Transverse colon (tissue), 4 donors: Measurements from ENCODE around the gene ABHD12. TPM values are rescaled to one million over a fixed set of nuclear protein-coding genes. Genes with fewer than 3 reads are reported as not detected.
"Not testable (repeated sequence)": the region's sequence is repeated elsewhere in the genome, so short reads cannot be mapped to it uniquely, and the experiment has no call there.

Experiments used
- DNase-seq: peaks from one replicate; pipeline ENCODE4 v3.0.0-alpha.2; 2019
- H3K27ac ChIP-seq, 4 donors: fragments of 200-600 bp; sonication (generic); 2 replicates each; pipeline ENCODE4 v1.5.1; 2016 to 2018; ENCODE audit warnings: inconsistent platforms in 4 of 4
- H3K27me3 ChIP-seq: fragments of 200-600 bp; sonication (generic); 2 replicates; pipeline ENCODE4 v1.5.1; 2017; ENCODE audit warnings: inconsistent platforms
- H3K36me3 ChIP-seq, 4 donors: fragments of 200-600 bp; sonication (generic); 2 replicates each; pipeline ENCODE4 v1.5.1; 2017 to 2019; ENCODE audit warnings: inconsistent platforms in 4 of 4
- H3K4me1 ChIP-seq, 4 donors: fragments of 200-600 bp; sonication (generic); 2 replicates each; pipeline ENCODE4 v1.5.1; 2017 to 2020; ENCODE audit warnings: inconsistent platforms in 4 of 4
- H3K4me3 ChIP-seq, 4 donors: fragments of 200-600 bp; sonication (generic); 1 replicate in 1 of 4; 2 replicates in 3 of 4; pipeline versions ENCODE4 v1.5.1 to v1.6.1; 2017 to 2019; ENCODE audit warnings: inconsistent platforms in 4 of 4
- H3K9me3 ChIP-seq, 2 donors: fragments of 200-600 bp; sonication (generic); 2 replicates each; pipeline ENCODE4 v1.5.1; 2017 to 2019; ENCODE audit warnings: inconsistent platforms in 2 of 2
- EP300 ChIP-seq: sonication (generic); formaldehyde crosslinking; IDR thresholded peaks from one replicate; pipeline ENCODE4 v1.6.1; 2017; ENCODE audit warnings: antibody characterized with exemption, low read depth
- POLR2A ChIP-seq: fragments of 450-650 bp; IDR thresholded peaks from one replicate; pipeline ENCODE4 v1.6.1; 2016; ENCODE audit warnings: antibody characterized with exemption, mild to moderate bottlenecking, moderate library complexity
- POLR2AphosphoS5 ChIP-seq, 3 donors: sonication (generic); formaldehyde crosslinking; IDR thresholded peaks; one replicate each; pipeline ENCODE4 v1.6.1; 2016; ENCODE audit warnings: antibody characterized with exemption in 3 of 3
- WGBS, 2 donors: methylation state at CpG; one replicate each; pipeline ENCODE4 v1.1.5; 2018; ENCODE audit warnings: low coverage in 1 of 2; 5-methylcytosine and 5-hydroxymethylcytosine counted together
- in situ Hi-C, 4 donors: fragments of 200-750 bp; cut with MboI; loops; one replicate each; pipeline versions ENCODE4 v1.15.0 to v1.15.1; 2017; ENCODE audit warnings: low sequenced_read_pairs in 3 of 4, low pct_ligation_motif_present in 1 of 4, low pct_unique_long_range_greater_than_20kb in 1 of 4
- intact Hi-C: fragments of 100-400 bp; cut with DNase I; formaldehyde crosslinking; loops from one replicate; pipeline ENCODE4 v1.15.1; 2023; ENCODE audit warnings: low total_unique reads
- total RNA-seq, 4 donors: library from RNA; depleted of rRNA; stranded (reverse); fragments of >200 nt; gene quantifications; one replicate each; pipeline ENCODE4 v1.1.0, GENCODE V29; 2016
- TF ChIP-seq, protein P1 (sequence below), 5 experiments: fragments of 200-600 bp in 3 of 5; fragments of 450-650 bp in 2 of 5; sonication (generic) in 3 of 5; IDR thresholded peaks; 1 replicate in 2 of 5; 2 replicates in 3 of 5; pipeline ENCODE4 v1.5.1; 2016 to 2017; ENCODE audit warnings: antibody characterized with exemption in 5 of 5, inconsistent platforms in 3 of 5, mild to moderate bottlenecking in 2 of 5, moderate library complexity in 1 of 5

The ABHD12 gene
- total RNA-seq, 4 donors from 2014 or later = 67.3 to 103 (median 73.4) TPM

DNA sequence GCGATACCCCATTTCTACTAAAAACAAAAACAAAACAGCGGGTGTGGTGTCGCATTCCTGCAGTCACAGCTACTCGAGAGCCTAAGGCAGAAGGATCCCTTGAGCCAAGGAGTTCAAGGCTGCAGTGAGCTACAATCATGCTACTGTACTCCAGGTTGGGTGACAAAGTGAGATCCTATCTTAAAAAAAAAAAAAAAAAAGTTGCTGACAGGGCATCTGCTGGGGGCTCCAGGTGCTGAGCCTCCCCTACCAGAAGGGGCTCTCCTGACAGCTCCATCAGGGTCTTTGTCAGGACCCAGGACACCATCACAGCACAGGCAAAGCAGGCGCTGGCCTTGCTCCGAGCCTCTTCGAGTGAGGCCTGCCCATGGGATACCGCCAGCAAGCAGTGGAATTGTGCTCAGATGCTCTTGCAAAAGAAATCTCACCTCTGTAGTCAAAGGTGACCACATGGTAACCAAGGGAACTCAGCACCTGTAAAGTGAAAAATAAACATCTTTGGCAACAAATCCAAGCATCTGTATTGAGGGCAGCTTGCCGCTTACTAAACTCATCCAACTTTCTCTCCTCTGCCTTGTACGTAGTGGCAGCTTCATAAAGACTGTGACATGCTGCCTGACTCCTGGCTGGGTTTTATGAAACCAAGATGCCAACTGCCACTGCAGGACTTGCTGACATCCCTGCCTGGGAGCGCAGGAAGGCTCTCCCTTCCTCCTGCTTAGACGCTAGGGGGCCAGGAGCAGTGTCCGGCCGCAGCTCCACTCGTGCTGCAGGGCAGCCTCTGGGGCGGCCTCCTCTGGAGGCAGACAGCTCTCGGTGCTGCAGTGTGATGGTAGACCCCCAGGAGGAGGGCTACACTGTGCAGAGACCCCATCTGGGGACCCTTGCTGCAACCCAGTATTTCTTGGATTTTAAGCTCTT lies 75.9 kb downstream of the ABHD12 start:
- DNase-seq = peak; percentile 3
- in situ Hi-C loops = no loop called here
- H3K4me3 ChIP-seq = no peak overlapping the region
- H3K4me1 ChIP-seq = peaks cover 18 to 31% (median 25%) of the 10 kb centered on the region in 4 donors
- no peak for TF ChIP-seq EP300
- WGBS, 2 donors = 95 to 100% methylated on average over 1 to 17 of the region's 17 CpGs
- no peaks in the 10 kb centered on the region for H3K36me3 ChIP-seq
- H3K9me3 ChIP-seq = no peaks in the 10 kb centered on the region
- H3K27ac ChIP-seq = no peak overlapping the region
- intact Hi-C loops = no loop called here
- no peaks in the 10 kb centered on the region for H3K27me3 ChIP-seq

DNA sequence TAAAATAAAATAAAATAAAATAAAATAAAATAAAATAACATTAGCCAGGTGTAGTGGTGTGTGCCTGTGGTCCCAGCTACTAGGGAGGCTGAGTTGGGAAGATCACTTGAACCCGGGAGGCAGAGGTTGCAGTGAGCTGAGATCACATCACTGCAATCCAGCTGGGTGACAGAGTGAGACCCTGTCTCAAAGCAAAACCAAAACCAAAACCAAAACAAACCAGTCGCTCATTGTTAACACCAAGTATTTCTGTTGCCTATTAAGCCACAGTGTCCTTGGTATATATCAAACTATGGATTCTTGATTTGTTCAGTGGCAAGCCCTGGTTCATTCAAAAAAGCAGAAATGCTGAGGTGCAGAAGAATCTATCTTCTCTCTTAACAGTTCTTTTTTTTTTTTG lies 77.0 kb downstream of the ABHD12 start:
- Histone ChIP-seq H3K27ac (no peak overlapping the region), H3K36me3 (no peaks in the 10 kb centered on the region), H3K27me3 (no peaks in the 10 kb centered on the region), H3K4me1 (peaks cover 22 to 42% (median 34%) of the 10 kb centered on the region in 4 donors), H3K9me3 (no peaks in the 10 kb centered on the region), H3K4me3 (no peak overlapping the region)
- 64 to 65% methylated on average over 2 of the region's 2 CpGs for WGBS, 2 donors
- TF ChIP-seq EP300 = no peak
- TF ChIP-seq, protein P1, sequence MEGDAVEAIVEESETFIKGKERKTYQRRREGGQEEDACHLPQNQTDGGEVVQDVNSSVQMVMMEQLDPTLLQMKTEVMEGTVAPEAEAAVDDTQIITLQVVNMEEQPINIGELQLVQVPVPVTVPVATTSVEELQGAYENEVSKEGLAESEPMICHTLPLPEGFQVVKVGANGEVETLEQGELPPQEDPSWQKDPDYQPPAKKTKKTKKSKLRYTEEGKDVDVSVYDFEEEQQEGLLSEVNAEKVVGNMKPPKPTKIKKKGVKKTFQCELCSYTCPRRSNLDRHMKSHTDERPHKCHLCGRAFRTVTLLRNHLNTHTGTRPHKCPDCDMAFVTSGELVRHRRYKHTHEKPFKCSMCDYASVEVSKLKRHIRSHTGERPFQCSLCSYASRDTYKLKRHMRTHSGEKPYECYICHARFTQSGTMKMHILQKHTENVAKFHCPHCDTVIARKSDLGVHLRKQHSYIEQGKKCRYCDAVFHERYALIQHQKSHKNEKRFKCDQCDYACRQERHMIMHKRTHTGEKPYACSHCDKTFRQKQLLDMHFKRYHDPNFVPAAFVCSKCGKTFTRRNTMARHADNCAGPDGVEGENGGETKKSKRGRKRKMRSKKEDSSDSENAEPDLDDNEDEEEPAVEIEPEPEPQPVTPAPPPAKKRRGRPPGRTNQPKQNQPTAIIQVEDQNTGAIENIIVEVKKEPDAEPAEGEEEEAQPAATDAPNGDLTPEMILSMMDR (IDR thresholded peaks at IDR 0.05) = no peak
- TF ChIP-seq POLR2A = no peak
- TF ChIP-seq POLR2AphosphoS5 (IDR thresholded peaks at IDR 0.05) = no peak
- in situ Hi-C loops = no loop called here
- no peak for DNase-seq
- intact Hi-C loops = no loop called here

DNA sequence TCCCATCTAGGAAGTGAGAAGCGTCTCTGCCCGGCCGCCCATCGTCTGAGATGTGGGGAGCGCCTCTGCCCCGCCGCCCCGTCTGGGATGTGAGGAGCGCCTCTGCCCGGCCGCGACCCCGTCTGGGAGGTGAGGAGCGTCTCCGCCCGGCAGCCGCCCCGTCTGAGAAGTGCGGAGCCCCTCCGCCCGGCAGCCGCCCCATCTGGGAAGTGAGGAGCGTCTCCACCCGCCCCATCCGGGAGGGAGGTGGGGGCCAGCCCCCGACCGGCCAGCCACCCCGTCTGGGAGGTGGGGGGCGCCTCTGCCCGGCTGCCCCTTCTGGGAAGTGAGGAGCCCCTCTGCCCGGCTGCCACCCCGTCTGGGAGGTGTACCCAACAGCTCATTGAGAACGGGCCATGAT lies 77.9 kb downstream of the ABHD12 start:
- WGBS, 2 donors = 86% methylated on average over 7 of the region's 33 CpGs; no CpG with 5 or more reads in 1 of the 2 donors
- H3K27me3 ChIP-seq, H3K27ac ChIP-seq, in situ Hi-C loops, H3K36me3 ChIP-seq, intact Hi-C loops, H3K9me3 ChIP-seq, H3K4me3 ChIP-seq: not testable (repeated sequence)
- peaks cover 22 to 46% (median 32%) of the 10 kb centered on the region in 4 donors for H3K4me1 ChIP-seq
- peak; percentile 4 for DNase-seq

DNA sequence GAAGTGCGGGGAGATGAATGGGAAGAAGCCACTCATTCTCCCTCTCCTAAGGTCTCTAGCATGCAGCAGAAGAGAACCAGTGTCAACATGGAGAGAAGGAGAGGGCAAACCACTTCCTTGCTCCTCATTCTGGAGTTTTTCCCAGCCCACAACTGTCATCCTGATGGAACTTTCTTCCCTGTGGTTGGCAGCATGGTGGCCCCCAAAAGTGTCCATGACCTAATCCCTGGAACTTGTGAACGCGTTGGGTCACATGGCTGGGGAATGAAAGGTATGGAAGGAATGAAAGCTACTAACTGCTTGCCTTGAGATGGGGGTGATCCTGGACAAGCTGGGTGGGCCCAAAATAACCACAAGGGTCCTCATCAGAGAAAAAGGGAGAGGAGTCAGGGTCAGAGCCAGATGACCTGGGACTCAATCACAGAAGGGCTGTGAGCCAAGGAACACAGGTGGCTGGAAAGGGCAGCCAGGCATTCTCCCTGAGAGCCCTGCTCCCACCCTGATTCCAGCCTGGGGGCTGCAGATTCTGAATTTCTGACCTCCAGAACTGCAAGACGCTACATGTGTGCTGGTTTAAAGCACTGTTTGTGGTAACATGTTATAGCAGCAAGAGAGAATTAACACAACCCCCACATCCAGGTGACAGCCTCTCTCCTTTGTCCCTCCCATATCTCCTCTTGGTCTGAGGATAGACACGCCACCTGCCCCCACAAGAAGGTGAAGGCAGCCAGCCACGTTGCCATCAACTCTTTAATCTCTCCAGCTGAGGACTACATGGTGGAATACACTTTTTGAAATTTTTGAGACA lies 79.5 kb downstream of the ABHD12 start:
- Histone ChIP-seq H3K9me3 (no peaks in the 10 kb centered on the region), H3K27ac (peak overlapping the region; percentile 86 to 87 (median 87)), H3K4me1 (peaks cover 22 to 43% (median 29%) of the 10 kb centered on the region in 4 donors), H3K27me3 (no peaks in the 10 kb centered on the region), H3K4me3 (peak overlapping the region in 1 of 4 donors; percentile 25), H3K36me3 (peaks cover 0 to 7% (median 0%) of the 10 kb centered on the region in 4 donors)
- no peak for TF ChIP-seq POLR2AphosphoS5 (IDR thresholded peaks at IDR 0.05)
- no peak for TF ChIP-seq EP300
- no peak for TF ChIP-seq POLR2A
- TF ChIP-seq, protein P1 (IDR thresholded peaks at IDR 0.05) = no peak
- in situ Hi-C loops = no loop called here
- intact Hi-C loops = no loop called here
- peak; percentile 5 for DNase-seq
- 58 to 70% methylated on average over 3 to 6 of the region's 6 CpGs for WGBS, 2 donors
